Endodermal cell (in vitro differentiated cells): ENCODE data around the gene RHOV. TPM values are rescaled to one million over a fixed set of nuclear protein-coding genes. Genes with fewer than 3 reads are reported as not detected.

ENCODE experiments used
- DNase-seq: peaks from one replicate; pipeline ENCODE4 v3.0.0-alpha.2; 2017
- H3K27ac ChIP-seq: 2 replicates; pipeline ENCODE4 v1.5.1; 2013; ENCODE audit warnings: mild to moderate bottlenecking, low read depth, low read length, moderate library complexity
- H3K27me3 ChIP-seq: 2 replicates; pipeline ENCODE4 v1.6.1; 2013; ENCODE audit warnings: mild to moderate bottlenecking, low read length, moderate library complexity; ENCODE audit not compliant: insufficient read depth, control insufficient read depth, poor library complexity, severe bottlenecking
- H3K36me3 ChIP-seq: 2 replicates; pipeline ENCODE4 v1.7.0; 2013; ENCODE audit warnings: mild to moderate bottlenecking, low read length, moderate library complexity; ENCODE audit not compliant: control insufficient read depth, insufficient read depth
- H3K4me1 ChIP-seq: one replicate; pipeline ENCODE4 v1.7.0; 2013; ENCODE audit warnings: low read length; ENCODE audit not compliant: control insufficient read depth, insufficient read depth
- H3K4me3 ChIP-seq: 2 replicates; pipeline ENCODE4 v1.5.1; 2013; ENCODE audit warnings: mild to moderate bottlenecking, low read length, moderate library complexity
- H3K9ac ChIP-seq: 2 replicates; pipeline ENCODE4 v1.6.1; 2013; ENCODE audit warnings: mild to moderate bottlenecking, low read length, moderate library complexity; ENCODE audit not compliant: poor library complexity, severe bottlenecking; ENCODE audit errors: extremely low read depth
- H3K9me3 ChIP-seq: 2 replicates; pipeline ENCODE4 v1.6.1; 2013; ENCODE audit warnings: mild to moderate bottlenecking, low read length, moderate library complexity; ENCODE audit not compliant: control insufficient read depth
- H3K27ac Mint-ChIP-seq: 2 replicates; pipeline ENCODE4 v1.8.0; 2020; ENCODE audit warnings: mixed read lengths
- H3K27me3 Mint-ChIP-seq: 2 replicates; pipeline ENCODE4 v1.8.0; 2021; ENCODE audit warnings: mild to moderate bottlenecking, mixed read lengths; ENCODE audit not compliant: insufficient read depth
- H3K36me3 Mint-ChIP-seq: 2 replicates; pipeline ENCODE4 v1.8.0; 2020; ENCODE audit warnings: low read depth, mixed read lengths
- H3K4me1 Mint-ChIP-seq: 2 replicates; pipeline ENCODE4 v1.8.0; 2020; ENCODE audit warnings: mixed read lengths
- H3K4me3 Mint-ChIP-seq: 2 replicates; pipeline ENCODE4 v1.8.0; 2020; ENCODE audit warnings: mild to moderate bottlenecking, moderate library complexity, mixed read lengths
- H3K9me3 Mint-ChIP-seq: 2 replicates; pipeline ENCODE4 v1.8.0; 2020; ENCODE audit warnings: mild to moderate bottlenecking, mixed read lengths
- WGBS, 2 experiments: methylation state at CpG; one replicate each; pipeline versions ENCODE4 v1.1.5 to v1.1.7; 2013; ENCODE audit warnings: missing lambda C conversion rate in 2 of 2, mixed read lengths in 1 of 2; ENCODE audit not compliant: insufficient coverage in 1 of 2, insufficient read length in 1 of 2; 5-methylcytosine and 5-hydroxymethylcytosine counted together
- total RNA-seq, 2 donors: library from RNA; stranded (reverse); fragmentation: NEBNext Ultra II Directional in 1 of 2; extraction: Animal tissue kit (Norgen Biotek cat#: 25700) in 1 of 2; gene quantifications; 2 replicates in 1 of 2; 3 replicates in 1 of 2; pipeline ENCODE4 v1.2.1, GENCODE V29; 2021
- TF ChIP-seq, protein P1 (sequence below): fragments of 200-600 bp; sonication (generic); conservative IDR thresholded peaks from 2 replicates; pipeline ENCODE4 v1.5.0; 2021; ENCODE audit warnings: antibody characterized with exemption, mild to moderate bottlenecking

RHOV gene
- total RNA-seq, 2 donors from 2014 or later, result 1.8 to 2.8 TPM

- Mint-ChIP-seq H3K27ac (no peak overlapping the region), H3K4me3 (no peak overlapping the region), H3K36me3 (peaks cover 4% of the 10 kb centered on the region), H3K9me3 (no peaks in the 10 kb centered on the region), H3K27me3 (no peaks in the 10 kb centered on the region), H3K4me1 (peaks cover 5% of the 10 kb centered on the region)
- Histone ChIP-seq H3K9me3 (no peaks in the 10 kb centered on the region), H3K36me3 (no peaks in the 10 kb centered on the region), H3K4me3 (no peak overlapping the region), H3K27ac (no peak overlapping the region), H3K4me1 (peaks cover 2% of the 10 kb centered on the region), H3K27me3 (no peaks in the 10 kb centered on the region), H3K9ac (no peak overlapping the region)
- no peak for DNase-seq
- TF ChIP-seq, protein P1, sequence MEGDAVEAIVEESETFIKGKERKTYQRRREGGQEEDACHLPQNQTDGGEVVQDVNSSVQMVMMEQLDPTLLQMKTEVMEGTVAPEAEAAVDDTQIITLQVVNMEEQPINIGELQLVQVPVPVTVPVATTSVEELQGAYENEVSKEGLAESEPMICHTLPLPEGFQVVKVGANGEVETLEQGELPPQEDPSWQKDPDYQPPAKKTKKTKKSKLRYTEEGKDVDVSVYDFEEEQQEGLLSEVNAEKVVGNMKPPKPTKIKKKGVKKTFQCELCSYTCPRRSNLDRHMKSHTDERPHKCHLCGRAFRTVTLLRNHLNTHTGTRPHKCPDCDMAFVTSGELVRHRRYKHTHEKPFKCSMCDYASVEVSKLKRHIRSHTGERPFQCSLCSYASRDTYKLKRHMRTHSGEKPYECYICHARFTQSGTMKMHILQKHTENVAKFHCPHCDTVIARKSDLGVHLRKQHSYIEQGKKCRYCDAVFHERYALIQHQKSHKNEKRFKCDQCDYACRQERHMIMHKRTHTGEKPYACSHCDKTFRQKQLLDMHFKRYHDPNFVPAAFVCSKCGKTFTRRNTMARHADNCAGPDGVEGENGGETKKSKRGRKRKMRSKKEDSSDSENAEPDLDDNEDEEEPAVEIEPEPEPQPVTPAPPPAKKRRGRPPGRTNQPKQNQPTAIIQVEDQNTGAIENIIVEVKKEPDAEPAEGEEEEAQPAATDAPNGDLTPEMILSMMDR, result no peak
- WGBS, 2 experiments, result 60 to 83% methylated on average over 1 to 2 of the region's 2 CpGs
These were observed 43.1 kb downstream of the RHOV start for GRCh38 chr15:40830884-40831283.

- Histone ChIP-seq H3K4me3 (no peak overlapping the region), H3K9ac (no peak overlapping the region), H3K9me3 (no peaks in the 10 kb centered on the region), H3K36me3 (no peaks in the 10 kb centered on the region), H3K27ac (no peak overlapping the region), H3K4me1 (peaks cover 3% of the 10 kb centered on the region), H3K27me3 (no peaks in the 10 kb centered on the region)
- no peak overlapping the region for H3K27ac Mint-ChIP-seq
- TF ChIP-seq, protein P1, result no peak
- peaks cover 4% of the 10 kb centered on the region for H3K36me3 Mint-ChIP-seq
- 94 to 95% methylated on average over 7 of the region's 7 CpGs for WGBS, 2 experiments
- H3K4me3 Mint-ChIP-seq, result no peak overlapping the region
- H3K9me3 Mint-ChIP-seq, result no peaks in the 10 kb centered on the region
- no peak for DNase-seq
- H3K27me3 Mint-ChIP-seq, result no peaks in the 10 kb centered on the region
- peaks cover 5% of the 10 kb centered on the region for H3K4me1 Mint-ChIP-seq
These were observed 44.9 kb downstream of the RHOV start for GRCh38 chr15:40829115-40829514.

DNA sequence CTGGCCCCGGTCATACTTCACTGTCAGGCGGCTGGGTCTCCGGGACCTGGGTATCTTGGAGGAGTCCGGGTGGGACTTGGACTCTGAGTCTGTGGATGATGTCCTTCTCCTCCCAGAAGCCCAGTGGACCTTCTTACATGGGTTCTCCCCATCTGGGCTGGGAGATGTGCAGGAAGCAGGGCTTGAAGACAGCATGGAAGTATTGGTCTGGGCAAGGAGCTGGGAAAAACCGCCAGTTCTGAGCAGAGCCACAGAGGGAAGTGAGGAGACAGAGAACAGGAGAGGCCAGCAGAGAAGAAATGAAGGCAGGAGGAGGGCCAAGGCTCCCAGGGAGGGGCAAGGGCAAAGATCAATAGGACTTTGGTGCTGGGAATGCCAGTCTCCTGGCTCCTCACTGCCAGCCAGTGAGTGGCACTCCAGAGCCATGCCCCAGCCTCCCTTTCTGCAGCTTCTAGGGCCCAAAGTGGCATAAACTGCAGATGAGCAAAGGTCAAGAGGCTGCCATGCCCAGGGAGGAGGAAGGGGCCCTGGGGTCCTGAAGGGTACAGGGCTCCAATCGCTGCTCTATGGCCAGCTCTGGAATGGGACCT is 45.5 kb downstream of the RHOV start, which contains the start of gene PPP1R14D:
Gene PPP1R14D (minus strand): TSS at position 262 of the 590 bp plus-strand sequence. CDS start 67 bp downstream, at position 195.
- 95 to 98% methylated on average over 6 of the region's 6 CpGs for WGBS, 2 experiments
- Mint-ChIP-seq H3K27me3 (no peaks in the 10 kb centered on the region), H3K4me3 (no peak within 1 kb of the TSS), H3K36me3 (peaks cover 4% of the 10 kb centered on the region), H3K27ac (no peak within 1 kb of the TSS), H3K9me3 (no peaks in the 10 kb centered on the region), H3K4me1 (peaks cover 5% of the 10 kb centered on the region)
- Histone ChIP-seq H3K27me3 (no peaks in the 10 kb centered on the region), H3K4me3 (no peak within 1 kb of the TSS), H3K27ac (no peak within 1 kb of the TSS), H3K9ac (no peak within 1 kb of the TSS), H3K36me3 (no peaks in the 10 kb centered on the region), H3K9me3 (no peaks in the 10 kb centered on the region), H3K4me1 (peaks cover 3% of the 10 kb centered on the region)
- DNase-seq, result no peak
- TF ChIP-seq, protein P1, result no peak
